ENCODE data around the gene CCDC33. TPM values are rescaled to one million over a fixed set of nuclear protein-coding genes. Genes with fewer than 3 reads are reported as not detected.

CCDC33 gene
- total and polyA plus RNA-seq, 10 of the 15 experiments (the other 5 are each of a cell fraction or from before 2014, with no cell fraction given), result 0.57 to 5.8 (median 4.3) TPM

DNA sequence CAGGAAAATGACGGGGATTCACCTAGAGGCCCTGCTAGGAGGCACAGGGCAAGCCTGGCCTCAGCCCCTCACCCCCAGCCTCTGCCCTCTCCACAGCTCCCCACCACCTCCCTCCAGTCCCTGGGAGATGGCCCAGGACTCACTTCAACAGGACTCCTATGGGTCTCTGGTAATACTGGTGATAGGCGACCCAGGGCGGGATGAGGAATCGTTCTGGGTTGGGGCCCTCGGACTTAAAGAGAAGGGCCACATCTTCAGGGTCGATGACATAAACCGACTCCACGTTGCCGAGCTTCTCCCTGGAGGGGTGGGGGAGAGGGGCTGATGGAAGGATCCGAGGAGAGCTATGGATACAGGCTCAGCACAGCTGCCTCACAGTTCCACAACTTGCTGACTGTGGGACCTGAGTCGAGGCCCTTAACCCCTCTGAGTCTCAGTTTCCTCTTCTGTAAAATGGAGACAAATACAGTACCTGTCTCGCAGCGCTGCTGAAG, 111.7 kb downstream of the CCDC33 start:
- Histone ChIP-seq H3K27ac (ENCODE audit: control insufficient read depth, insufficient read depth) (no peak overlapping the region), H3K27me3 (replicated peaks in 1 of 2; ENCODE audit: control insufficient read depth in 2 of 2, insufficient read depth in 2 of 2, low read length in 1 of 2) (no peaks in the 10 kb centered on the region), H2AFZ (ENCODE audit: control insufficient read depth, low read depth, low read length) (no peak overlapping the region), H3K4me1 (ENCODE audit: control insufficient read depth, insufficient read depth, low read length) (no peaks in the 10 kb centered on the region), H3K79me2 (ENCODE audit: control insufficient read depth, insufficient read depth, low read length) (no peaks in the 10 kb centered on the region), H3K9me3 (replicated peaks; ENCODE audit: control insufficient read depth, insufficient read depth, low read length) (no peaks in the 10 kb centered on the region), H4K20me1 (ENCODE audit: control insufficient read depth, insufficient read depth) (no peaks in the 10 kb centered on the region), H3K9ac (ENCODE audit: control insufficient read depth, insufficient read depth, low read length) (no peak overlapping the region), H3K36me3 (ENCODE audit: control insufficient read depth in 2 of 2, insufficient read depth in 2 of 2, low read length in 1 of 2) (no peaks in the 10 kb centered on the region), H3K4me2 (ENCODE audit: control insufficient read depth, insufficient read depth) (no peak overlapping the region), H3K4me3 (no peak overlapping the region)
- RAD21 ChIA-PET (ENCODE audit: unreplicated experiment), result no interaction called here
- CTCF ChIA-PET, result interaction anchor here (0.6 kb wide), 1 partner anchor 382 kb away, joined by 3 read pairs; no protein-coding TSS in a partner anchor
- SMC1A ChIA-PET (ENCODE audit: uncharacterized antibody, unreplicated experiment), result interaction anchor here (0.9 kb wide), 1 partner anchor 14 kb away, joined by 3 read pairs; no protein-coding TSS in a partner anchor
- DNase-seq (ENCODE audit: low read depth, low spot score) (no peak), ATAC-seq (no peak), FAIRE-seq (no peak)
- intact Hi-C loops (cut with micrococcal nuclease; ENCODE audit: unreplicated experiment) (no loop called here), in situ Hi-C loops (cut with MboI) (no loop called here)
- BruUV-seq (replicated peaks), result no TSS peak
- TF ChIP-seq ASH2L (IDR thresholded peaks at IDR 0.05; ENCODE audit: borderline replicate concordance, low read depth) (no peak), SMAD1 (IDR thresholded peaks at IDR 0.05; ENCODE audit: low read depth, partially characterized antibody) (no peak), ELK1 (IDR thresholded peaks at IDR 0.05; ENCODE audit: low read depth, low read length) (no peak), FOXM1 (IDR thresholded peaks at IDR 0.05; ENCODE audit: low read depth, low read length) (no peak), SMC3 (IDR thresholded peaks at IDR 0.05; ENCODE audit: borderline replicate concordance, low read length) (no peak), GATAD2B (conservative IDR thresholded peaks at IDR 0.05; ENCODE audit: low read depth) (no peak), CEBPB (IDR thresholded peaks at IDR 0.05; ENCODE audit: borderline replicate concordance in 1 of 2, low read depth in 2 of 2, low read length in 2 of 2) (no peak), JUNB (IDR thresholded peaks at IDR 0.05) (no peak), GABPA (IDR thresholded peaks at IDR 0.05; ENCODE audit: low read depth) (no peak), TCF7 (IDR thresholded peaks at IDR 0.05; ENCODE audit: borderline replicate concordance) (no peak), STAT1 (conservative IDR thresholded peaks at IDR 0.05) (no peak)
- TF ChIP-seq, protein P1, sequence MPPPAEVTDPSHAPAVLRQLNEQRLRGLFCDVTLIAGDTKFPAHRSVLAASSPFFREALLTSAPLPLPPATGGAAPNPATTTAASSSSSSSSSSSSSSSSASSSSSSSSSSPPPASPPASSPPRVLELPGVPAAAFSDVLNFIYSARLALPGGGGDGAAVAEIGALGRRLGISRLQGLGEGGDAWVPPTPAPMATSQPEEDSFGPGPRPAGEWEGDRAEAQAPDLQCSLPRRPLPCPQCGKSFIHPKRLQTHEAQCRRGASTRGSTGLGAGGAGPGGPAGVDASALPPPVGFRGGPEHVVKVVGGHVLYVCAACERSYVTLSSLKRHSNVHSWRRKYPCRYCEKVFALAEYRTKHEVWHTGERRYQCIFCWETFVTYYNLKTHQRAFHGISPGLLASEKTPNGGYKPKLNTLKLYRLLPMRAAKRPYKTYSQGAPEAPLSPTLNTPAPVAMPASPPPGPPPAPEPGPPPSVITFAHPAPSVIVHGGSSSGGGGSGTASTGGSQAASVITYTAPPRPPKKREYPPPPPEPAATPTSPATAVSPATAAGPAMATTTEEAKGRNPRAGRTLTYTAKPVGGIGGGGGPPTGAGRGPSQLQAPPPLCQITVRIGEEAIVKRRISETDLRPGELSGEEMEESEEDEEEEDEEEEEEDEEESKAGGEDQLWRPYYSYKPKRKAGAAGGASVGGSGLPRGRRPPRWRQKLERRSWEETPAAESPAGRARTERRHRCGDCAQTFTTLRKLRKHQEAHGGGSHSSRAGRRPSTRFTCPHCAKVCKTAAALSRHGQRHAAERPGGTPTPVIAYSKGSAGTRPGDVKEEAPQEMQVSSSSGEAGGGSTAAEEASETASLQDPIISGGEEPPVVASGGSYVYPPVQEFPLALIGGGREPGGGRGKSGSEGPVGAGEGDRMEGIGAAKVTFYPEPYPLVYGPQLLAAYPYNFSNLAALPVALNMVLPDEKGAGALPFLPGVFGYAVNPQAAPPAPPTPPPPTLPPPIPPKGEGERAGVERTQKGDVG (CRISPR knock-in tag; IDR thresholded peaks at IDR 0.05), result no peak
- TF ChIP-seq, protein P2, sequence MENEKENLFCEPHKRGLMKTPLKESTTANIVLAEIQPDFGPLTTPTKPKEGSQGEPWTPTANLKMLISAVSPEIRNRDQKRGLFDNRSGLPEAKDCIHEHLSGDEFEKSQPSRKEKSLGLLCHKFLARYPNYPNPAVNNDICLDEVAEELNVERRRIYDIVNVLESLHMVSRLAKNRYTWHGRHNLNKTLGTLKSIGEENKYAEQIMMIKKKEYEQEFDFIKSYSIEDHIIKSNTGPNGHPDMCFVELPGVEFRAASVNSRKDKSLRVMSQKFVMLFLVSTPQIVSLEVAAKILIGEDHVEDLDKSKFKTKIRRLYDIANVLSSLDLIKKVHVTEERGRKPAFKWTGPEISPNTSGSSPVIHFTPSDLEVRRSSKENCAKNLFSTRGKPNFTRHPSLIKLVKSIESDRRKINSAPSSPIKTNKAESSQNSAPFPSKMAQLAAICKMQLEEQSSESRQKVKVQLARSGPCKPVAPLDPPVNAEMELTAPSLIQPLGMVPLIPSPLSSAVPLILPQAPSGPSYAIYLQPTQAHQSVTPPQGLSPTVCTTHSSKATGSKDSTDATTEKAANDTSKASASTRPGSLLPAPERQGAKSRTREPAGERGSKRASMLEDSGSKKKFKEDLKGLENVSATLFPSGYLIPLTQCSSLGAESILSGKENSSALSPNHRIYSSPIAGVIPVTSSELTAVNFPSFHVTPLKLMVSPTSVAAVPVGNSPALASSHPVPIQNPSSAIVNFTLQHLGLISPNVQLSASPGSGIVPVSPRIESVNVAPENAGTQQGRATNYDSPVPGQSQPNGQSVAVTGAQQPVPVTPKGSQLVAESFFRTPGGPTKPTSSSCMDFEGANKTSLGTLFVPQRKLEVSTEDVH (IDR thresholded peaks at IDR 0.05; ENCODE audit: low read depth, partially characterized antibody), result no peak
- 52% methylated on average over 13 of the region's 13 CpGs for WGBS (ENCODE audit: insufficient coverage, insufficient replicate concordance, low lambda C conversion rate, missing lambda C conversion rate)
- POLR2A ChIA-PET, result no interaction called here

Data from GM12878 (cell line).